GM21576 (cell line): ENCODE results near the gene LARGE1.
"Not testable (repeated sequence)": the region's sequence is repeated elsewhere in the genome, so short reads cannot be mapped to it uniquely, and the experiment has no call there.

Experiments
- ATAC-seq: cut with Tn5 transposase; IDR thresholded peaks from one replicate; pipeline ENCODE4 v1.9.1; 2021; ENCODE audit warnings: mild to moderate bottlenecking, moderate library complexity; ENCODE audit not compliant: unreplicated experiment

LARGE1 gene

GRCh38 chr22:33397381-33397907 is 522.8 kb downstream of the LARGE1 start:
- ATAC-seq: no peak

GRCh38 chr22:33393432-33393831 is 526.8 kb downstream of the LARGE1 start:
- no peak for ATAC-seq

GRCh38 chr22:33391298-33391697 is 529.0 kb downstream of the LARGE1 start:
- no peak for ATAC-seq

- no peak for ATAC-seq
Measured at GRCh38 chr22:33389936-33390335, 530.3 kb downstream of the LARGE1 start.

- no peak for ATAC-seq
Measured at GRCh38 chr22:33386270-33386669, 534.0 kb downstream of the LARGE1 start.

- ATAC-seq: no peak
Measured at GRCh38 chr22:33385611-33386010, 534.7 kb downstream of the LARGE1 start.

- no peak for ATAC-seq
Measured at GRCh38 chr22:33382436-33382835, 537.8 kb downstream of the LARGE1 start.

- no peak for ATAC-seq
Measured at GRCh38 chr22:33381531-33382406, 538.5 kb downstream of the LARGE1 start.

GRCh38 chr22:33380789-33381530 is 539.3 kb downstream of the LARGE1 start:
- ATAC-seq: no peak

- no peak for ATAC-seq
Measured at GRCh38 chr22:33379836-33380235, 540.4 kb downstream of the LARGE1 start.

GRCh38 chr22:33372875-33373274 is 547.4 kb downstream of the LARGE1 start:
- no peak for ATAC-seq

GRCh38 chr22:33363256-33363655 is 557.0 kb downstream of the LARGE1 start:
- not testable (repeated sequence) for ATAC-seq

GRCh38 chr22:33362702-33363101 is 557.6 kb downstream of the LARGE1 start:
- ATAC-seq: no peak

GRCh38 chr22:33361581-33361980 is 558.7 kb downstream of the LARGE1 start:
- no peak for ATAC-seq

- ATAC-seq: no peak
Measured at GRCh38 chr22:33357981-33358399, 562.3 kb downstream of the LARGE1 start.

- ATAC-seq: no peak
Measured at GRCh38 chr22:33354928-33355327, 565.3 kb downstream of the LARGE1 start.

- ATAC-seq: no peak
Measured at GRCh38 chr22:33353502-33353901, 566.8 kb downstream of the LARGE1 start.

- no peak for ATAC-seq
Measured at GRCh38 chr22:33352768-33353167, 567.5 kb downstream of the LARGE1 start.

GRCh38 chr22:33350961-33351360 is 569.3 kb downstream of the LARGE1 start:
- no peak for ATAC-seq

- ATAC-seq: no peak
Measured at GRCh38 chr22:33350491-33350890, 569.8 kb downstream of the LARGE1 start.

- ATAC-seq: no peak
Measured at GRCh38 chr22:33347002-33347401, 573.3 kb downstream of the LARGE1 start.

- ATAC-seq: no peak
Measured at GRCh38 chr22:33341611-33342010, 578.7 kb downstream of the LARGE1 start.
